B cell (primary cell): ENCODE data around the gene SLC25A26.

Experiments used
- CTCF ChIP-seq: fragments of 200-600 bp; IDR thresholded peaks from one replicate; pipeline ENCODE4 v1.8.0; 2022; ENCODE audit warnings: antibody characterized with exemption, mild to moderate bottlenecking
- EZH2 ChIP-seq: IDR thresholded peaks from 2 replicates; pipeline ENCODE4 v1.6.1; 2012; ENCODE audit warnings: borderline replicate concordance, low read depth, mild to moderate bottlenecking, moderate library complexity, low read length; ENCODE audit not compliant: insufficient read depth, poor library complexity, severe bottlenecking

- no peak for TF ChIP-seq CTCF
- no peak for TF ChIP-seq EZH2
These were observed 172.7 kb downstream of the SLC25A26 start for GRCh38 chr3:66393333-66394005.
